GM18502 (cell line): Measurements from ENCODE around the gene MALRD1.
"Not testable (repeated sequence)": the region's sequence is repeated elsewhere in the genome, so short reads cannot be mapped to it uniquely, and the experiment has no call there.

Source experiments
- ATAC-seq: cut with Tn5 transposase; IDR thresholded peaks from one replicate; pipeline ENCODE4 v1.9.1; 2021; ENCODE audit warnings: mild to moderate bottlenecking; ENCODE audit not compliant: unreplicated experiment, poor library complexity

The MALRD1 gene

DNA sequence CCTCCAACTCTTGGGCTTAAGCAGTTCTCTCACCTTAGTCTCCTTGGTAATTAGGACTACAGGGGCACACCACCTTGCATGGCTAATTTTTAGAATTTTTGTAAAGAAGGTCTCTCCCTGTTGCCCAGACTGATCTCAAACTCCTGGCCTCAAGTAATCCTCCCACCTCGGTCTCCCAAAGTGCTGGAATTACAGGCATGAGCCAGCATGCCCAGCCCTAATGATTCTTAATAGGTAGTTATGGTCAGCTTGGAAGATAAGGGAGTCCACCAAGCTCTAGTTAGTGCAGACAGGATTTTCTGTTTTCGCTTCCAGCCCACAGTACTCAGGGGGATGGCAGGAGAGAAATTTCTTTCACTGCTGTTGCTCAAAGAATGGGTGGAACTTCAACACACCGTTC, 639.7 kb downstream of the MALRD1 start:
- ATAC-seq: no peak

DNA sequence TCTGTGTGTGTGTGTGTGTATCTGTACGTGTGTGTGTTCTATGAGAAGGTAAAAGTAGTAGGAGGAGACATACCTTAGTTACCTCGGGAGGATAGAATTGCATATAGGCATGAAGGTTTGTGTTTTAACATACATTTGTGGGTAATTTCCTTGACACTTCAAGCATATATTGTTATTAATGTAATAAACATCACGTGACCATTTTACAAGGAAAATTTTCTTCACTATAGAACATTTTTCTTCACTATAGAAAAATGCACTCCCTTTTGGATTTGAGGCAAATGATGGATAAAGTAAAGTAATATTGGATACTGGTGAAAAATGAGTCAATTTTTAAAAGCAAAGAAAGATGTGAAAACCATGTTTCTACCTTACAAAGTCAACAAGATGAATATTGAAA, 640.6 kb downstream of the MALRD1 start:
- ATAC-seq: no peak

DNA sequence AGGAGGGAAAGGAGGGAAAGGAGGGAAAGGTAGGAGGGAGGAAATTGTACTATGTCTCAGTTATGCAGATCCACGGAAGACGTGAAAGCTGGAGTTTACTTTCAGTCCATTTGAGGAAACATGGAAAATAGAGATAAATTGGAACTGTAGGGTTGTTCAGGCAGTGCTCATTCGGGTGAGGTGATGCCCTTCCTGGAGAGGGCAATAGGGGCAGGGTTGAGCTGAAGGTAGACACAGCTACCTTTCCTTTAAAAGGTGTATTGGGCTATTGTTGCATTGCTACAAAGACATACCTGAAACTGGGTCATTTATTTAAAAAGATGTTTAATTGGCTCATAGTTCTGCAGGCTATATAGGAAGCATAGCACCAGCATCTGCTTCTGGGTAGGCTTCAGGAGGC, 650.7 kb downstream of the MALRD1 start:
- no peak for ATAC-seq

DNA sequence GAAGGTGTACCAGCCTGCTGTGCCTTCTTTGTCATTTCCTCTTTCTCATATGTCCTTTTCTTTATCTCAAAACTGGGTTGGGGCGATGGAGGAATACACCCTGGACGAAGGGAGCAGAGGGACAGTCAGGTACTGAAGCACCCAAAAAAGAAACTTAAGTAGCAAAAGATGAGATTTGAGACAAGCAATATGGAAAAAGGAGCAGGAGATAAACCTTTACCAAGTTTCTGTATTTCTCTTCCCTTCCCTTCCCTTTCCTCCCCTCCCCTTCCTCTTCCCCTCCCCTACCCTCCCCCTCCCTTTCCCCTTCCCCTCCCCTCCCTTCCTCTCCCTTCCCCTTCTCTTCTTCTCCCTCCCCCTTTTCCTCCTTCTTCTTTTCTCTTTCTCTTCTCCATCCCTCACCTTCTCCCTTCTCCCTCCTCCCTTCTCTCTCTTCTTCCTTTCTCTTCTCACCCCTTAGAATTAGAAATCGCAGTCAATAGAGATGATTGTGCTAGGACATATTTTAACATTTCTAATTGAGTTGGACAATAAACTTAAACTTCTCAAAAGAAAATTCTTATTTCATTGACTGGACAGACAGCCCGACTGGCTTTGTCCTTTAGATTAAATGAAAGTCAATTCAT, 652.9 kb downstream of the MALRD1 start:
- ATAC-seq: no peak

DNA sequence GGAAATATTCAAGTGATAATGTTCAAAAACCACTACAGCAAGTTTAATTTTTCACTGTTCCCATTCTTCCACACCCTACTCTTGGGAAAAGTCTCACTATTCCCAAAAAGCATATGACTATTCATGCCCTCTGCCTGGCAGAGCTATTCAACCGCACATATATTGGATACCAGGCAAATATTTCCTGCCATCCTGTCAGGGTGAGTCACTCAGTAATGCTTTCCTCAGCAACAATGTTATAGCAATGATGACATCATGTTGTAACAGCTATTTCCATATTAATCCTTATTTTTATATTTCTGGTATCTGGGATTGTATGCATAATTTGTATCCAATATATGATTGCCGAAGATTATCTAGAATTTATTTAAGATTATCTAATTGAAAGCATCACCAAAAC, 653.6 kb downstream of the MALRD1 start:
- no peak for ATAC-seq

DNA sequence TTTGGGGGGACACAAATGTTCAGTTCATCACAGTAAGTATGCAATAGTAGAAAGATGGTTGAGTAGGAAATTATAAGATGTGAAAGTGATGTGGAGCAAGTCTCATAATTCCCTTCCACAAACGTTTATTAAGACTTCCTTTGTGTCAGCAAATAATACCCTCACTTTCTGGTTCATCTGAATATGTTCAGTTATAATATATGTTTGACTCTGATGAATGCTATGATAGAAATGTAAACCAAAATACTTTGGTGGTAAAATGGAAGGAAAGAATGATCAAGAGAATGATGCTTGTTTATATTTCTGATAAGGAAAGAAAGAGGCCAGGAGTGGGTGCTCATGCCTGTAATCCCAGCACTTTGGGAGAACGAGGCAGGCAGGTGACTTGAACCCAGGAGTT, 655.9 kb downstream of the MALRD1 start:
- ATAC-seq: no peak

DNA sequence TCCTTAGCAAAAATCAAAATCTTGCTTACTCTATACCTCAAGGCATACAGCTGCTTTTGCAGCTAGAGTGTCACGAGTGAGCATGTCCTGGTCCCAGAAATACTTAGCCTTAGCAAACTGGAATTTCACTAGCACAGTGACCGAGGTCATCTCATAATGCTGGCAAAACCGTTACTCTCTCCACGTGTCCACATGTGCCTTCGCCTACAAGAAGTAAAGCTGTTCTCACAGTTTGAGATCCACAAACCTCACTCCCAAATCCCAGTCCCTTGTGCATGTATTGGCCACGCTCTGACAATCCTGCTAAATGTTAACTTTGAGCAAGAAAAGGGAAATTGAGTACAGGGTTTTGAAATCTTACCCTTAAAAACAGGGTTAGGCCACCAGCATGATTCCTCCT, 656.6 kb downstream of the MALRD1 start:
- ATAC-seq: no peak

DNA sequence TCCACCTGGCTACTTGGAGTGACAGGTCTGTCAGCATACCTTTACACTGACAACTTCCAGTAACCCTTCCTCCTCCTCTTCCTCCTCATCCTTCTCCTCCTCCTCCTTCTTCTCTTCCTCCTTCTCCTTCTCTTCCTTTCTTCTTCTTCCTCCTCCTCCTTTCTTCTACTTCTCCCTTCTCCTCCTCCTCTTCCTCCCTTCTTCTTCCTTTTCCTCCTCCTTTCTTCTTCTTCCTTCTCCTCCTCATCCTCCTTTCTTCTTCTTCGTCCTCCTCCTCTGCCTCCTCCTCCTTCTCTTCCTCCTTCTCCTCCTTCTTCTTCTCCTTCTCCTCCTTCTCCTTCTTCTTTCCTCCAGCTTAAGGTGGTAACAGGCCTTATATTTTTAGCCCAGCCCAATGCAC, 658.3 kb downstream of the MALRD1 start:
- no peak for ATAC-seq

DNA sequence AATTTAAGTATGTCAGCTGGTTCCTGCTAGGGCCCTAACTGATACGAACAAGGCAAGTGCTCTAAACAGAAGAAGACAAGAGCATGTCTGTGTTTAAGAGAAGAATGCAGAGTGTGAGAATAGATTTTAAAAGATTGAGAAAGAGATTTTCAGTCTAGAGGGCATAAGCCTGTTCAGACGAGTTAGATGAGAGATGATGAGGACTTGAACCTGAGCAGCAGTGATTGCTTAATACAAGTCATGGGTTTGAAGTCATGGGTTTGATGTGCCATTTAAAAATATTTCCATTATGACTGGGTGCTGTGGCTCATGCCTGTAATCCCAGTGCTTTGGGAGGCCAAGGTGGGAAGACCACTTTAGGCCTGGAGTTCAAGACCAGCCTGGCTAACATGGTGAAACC, 658.8 kb downstream of the MALRD1 start:
- no peak for ATAC-seq

DNA sequence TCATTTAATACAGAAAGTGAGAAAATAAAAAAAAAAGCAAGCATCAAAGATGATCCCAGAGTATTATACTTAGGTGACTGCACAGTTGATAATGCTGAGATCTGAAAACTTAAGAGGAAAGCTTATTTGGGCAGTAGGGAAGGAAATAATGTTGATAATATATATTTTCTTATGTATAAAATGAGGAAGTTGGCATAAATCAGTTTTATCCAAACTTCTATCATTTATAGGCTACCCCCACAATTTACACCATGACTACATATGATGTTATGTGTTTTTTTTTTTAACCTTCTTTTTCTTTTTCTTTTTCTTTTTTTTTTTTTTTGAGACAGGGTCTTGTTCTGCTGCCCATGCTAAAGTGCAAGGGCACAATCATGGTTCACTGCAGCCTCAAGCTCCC, 659.4 kb downstream of the MALRD1 start:
- no peak for ATAC-seq

DNA sequence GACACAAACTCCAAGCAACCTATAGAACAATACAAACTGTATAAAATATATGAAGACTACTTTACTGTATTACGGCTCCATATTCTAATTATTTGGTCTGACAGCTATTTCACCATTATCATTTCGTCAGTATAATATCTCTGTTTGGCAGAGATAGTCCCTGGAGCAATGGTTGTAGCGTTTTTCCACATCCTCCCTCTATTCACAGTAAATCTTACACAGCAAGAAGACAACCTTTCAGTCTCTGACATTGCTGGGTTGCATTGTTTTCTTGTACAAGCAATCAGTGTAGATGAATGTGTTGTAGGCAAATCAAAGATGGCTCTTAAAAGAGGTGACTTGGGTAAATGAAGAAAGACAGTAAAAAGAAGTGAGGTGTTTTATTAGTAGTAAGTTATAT, 662.0 kb downstream of the MALRD1 start:
- ATAC-seq: no peak

DNA sequence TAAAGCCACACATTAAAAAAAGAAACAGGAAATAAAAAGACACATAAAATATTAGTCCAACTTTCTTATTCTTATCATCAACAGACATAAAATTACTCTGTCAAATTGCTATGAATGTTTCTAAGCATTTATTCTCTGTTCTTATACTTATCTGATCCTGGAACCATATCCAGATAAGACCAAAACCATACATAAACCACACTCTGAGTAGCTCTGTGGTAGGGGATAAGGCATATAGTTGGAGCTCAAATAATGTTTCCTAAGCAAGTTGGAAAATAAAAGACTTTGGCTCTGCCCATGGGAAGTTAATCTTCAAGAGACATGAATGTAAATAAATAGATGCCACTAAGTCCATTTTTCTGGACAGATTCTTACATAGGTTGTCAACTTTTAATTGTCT, 664.6 kb downstream of the MALRD1 start:
- ATAC-seq: no peak

DNA sequence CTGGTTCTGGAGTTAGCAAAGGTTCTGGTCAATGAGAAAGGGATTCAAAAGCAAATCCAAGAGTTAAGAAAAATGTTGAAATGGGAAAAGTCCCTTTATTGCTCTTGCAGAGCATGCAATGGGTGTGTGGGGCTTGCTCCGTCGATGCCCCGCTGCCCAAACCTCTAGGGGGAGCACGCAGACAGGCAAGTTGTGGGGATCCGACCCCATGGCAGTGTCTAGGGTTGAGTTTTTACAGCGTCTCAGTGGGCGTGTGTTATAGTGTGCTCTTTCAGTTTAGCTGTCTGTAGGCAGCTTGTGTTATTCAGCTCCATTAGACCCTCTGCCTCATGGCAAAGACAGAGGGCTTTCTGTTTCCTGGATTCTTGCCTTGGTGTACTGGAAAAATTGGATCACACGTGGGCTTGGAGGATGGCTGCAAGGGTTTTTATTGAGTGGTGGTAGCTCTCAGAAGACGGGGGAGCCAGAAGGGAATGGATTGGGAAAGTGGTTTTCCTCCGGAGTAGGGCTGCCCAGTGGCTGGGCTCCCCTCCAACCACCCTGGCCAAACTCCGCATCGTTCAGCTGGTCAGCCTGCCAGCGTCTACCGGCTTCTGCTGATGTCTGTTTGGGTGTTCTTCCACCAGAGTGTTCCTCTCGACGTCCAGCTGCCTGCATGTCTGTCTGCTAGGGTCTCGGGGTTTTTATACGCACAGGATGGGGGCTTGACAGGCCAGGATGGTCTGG, 665.4 kb downstream of the MALRD1 start:
- no peak for ATAC-seq

DNA sequence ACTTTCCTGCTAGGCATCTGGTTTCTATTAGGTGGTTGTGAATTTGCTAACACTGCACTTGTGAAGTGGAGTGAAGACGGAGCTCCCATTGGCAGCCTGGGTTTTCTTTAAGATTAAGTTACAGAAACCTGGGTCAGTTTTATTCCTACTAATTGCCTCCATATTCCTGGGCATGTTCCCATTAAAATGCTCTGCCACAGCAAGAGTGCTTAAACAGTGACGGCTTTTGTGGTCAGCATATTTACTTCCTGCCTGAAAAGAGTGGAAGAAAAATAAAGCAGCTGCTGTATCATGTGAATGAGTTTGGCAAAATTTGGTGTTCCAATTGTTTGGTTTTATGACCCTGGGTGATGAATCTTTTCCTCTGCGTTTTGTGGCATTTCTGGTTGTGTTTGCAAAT, 670.7 kb downstream of the MALRD1 start:
- ATAC-seq: no peak

DNA sequence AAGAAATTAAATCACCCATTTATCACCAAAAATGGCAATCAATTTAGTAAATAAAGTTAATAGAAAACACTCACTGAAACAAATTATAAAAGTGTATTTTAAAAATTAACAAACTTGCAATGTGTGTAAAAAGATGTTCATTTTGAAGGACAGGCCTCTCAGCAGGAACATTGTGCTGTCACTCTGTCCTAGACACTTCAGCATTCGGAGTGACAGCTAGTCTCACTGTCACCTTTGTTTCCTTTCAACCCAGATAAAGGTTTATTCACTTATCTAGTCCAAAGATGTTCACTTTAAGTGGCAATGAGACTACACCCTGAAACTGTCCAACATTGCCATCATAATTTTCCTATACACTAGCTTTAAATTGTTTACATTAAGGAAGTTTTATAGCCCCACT, 675.7 kb downstream of the MALRD1 start:
- ATAC-seq: no peak

DNA sequence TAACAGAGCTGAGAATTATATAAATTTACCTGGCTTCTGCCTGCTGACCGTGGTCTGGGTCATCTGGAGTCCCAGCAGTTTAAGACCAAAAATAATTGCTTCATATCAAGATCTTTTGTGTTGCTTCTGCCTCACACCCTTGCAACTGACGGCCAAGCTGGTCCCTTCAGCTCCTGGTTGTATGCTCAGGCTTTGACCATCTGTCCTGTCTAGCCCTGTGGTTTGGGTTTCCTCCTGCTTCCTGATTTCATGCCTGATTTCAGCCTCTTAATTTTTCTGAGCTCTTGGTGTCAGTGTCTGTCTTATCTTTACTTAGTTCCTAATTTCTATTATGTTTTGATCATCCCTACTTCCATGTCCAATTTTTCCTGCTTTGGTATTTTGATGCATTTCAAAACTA, 679.8 kb downstream of the MALRD1 start:
- no peak for ATAC-seq

DNA sequence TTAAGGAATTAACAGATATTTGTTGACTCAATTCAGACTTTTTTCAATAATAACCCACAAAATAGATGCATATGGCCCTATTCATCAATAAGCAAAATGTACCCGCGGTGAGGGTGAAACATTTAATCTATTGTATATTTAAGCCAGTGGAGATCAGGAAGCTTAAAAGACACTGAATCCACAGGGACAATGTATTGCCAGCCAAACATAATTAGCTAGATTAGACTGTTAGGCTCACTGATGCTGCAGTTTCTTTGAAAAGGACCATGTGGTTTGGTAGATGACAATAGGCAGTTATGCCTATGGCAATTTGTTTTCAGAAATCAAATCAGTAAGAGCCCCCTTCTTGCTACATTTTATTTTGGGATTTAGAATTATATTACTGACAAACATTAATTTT, 680.4 kb downstream of the MALRD1 start:
- no peak for ATAC-seq

DNA sequence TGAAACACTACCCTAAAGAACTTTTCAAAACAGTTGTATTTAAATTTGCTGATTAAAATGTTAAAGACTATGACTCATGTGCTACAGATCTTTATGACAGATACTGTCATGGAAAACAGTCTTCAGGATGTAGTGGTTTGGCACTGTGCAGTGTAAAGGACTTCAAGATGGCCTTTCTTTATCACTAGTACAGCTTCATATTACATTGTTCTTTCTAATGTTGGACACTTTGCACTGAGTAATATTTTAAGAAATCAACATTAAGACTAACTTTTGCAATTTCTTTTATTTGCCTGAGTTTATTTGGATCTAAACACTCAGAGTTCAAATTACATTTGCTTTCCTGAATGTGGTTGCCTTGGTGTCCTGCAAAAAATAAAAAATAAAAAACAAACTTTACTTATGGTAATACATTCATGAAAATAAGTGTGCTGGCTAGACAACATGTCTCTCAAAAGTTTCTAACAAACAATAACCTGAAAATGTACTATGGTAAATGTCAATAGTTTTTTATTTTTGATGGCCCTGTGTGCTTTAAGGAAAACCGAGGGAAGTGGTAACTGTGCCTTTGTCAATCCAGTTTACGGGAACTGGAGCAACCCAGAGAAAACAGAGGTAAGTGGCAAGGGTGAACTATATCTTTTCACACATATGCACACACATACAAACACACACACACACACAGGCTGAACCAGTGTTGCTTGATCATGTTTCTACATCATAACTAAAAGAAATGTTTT, 681.7 kb downstream of the MALRD1 start:
- ATAC-seq: no peak

DNA sequence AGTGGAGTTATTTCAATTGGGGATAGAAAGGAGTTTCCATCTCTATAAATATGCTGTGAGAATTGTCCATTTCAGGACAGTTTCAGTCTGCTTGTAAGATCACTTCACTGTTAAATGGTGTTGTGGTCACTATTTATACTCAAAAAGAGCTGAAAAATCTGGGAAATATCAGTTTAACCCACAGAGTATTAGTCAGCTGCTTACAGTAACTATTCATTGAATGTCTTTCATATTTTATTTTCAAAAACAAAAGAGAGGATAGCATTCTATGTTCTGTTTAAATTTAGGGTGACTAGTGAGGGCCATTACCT, 682.3 kb downstream of the MALRD1 start:
- ATAC-seq: no peak

DNA sequence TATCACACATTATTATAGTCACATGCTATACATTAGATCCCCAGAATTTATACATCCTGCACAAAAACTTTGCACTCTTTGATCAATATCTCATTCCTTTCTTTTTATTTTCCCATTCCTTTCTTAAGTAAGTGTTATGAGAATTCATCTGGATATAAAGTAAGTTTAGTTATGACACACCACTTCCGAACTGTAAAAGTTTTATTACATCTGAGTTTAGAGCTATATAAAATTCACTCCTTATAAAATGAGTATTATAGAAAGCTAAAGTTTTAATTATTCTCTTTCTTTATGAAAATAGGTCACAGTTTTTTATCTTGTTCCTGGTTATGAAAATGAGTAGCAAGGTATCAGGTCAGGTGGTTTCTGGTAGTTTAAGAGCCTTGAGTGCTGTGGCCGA, 683.0 kb downstream of the MALRD1 start:
- no peak for ATAC-seq

DNA sequence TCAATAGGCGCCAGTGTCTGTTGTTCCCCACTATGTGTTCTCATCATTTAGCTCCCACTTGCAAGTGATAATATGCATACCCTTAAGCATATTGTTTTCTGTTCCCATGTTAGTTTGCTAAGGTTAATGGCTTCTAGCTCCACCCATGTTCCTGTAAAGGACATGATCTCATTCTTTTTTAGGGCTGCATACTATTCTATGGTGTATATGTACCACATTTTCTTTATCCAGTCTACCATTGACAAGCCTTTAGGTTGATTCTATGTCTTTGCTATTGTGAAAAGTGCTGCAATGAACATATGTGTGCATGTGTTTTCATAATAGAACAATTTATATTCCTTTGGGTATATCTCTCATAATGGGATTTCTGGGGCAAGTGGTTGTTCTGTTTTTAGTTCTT, 689.8 kb downstream of the MALRD1 start:
- ATAC-seq: no peak

DNA sequence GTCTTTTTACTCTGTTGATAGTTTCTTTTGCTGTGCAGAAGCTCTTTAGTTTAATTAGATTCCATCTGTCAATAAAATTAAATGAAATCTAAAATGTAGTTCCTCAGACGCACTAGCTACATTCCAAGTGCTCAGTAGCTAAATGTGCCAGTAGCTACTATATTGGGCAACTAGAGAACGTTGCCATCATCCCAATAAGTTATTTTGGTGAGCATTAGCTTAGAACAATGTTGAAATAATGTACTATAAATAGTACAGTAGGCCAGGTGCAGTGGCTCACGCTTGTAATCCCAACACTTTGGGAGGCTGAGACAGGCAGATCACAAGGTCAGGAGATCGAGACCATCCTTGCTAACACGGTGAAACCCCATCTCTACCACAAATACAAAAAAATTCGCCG, 690.6 kb downstream of the MALRD1 start:
- ATAC-seq: not testable (repeated sequence)
